Nephron (organoid): Measurements from ENCODE around the gene MCM7.

Experiments used
- H3K27ac Mint-ChIP-seq, 3 experiments: 2 replicates each; pipeline ENCODE4 v1.8.0; 2020; ENCODE audit warnings: mixed read lengths in 3 of 3, mild to moderate bottlenecking in 2 of 3, moderate library complexity in 1 of 3
- H3K27me3 Mint-ChIP-seq: 2 replicates; pipeline ENCODE4 v1.8.0; 2021; ENCODE audit warnings: low read depth, mild to moderate bottlenecking, moderate library complexity, mixed read lengths
- H3K36me3 Mint-ChIP-seq: 2 replicates; pipeline ENCODE4 v1.8.0; 2020; ENCODE audit warnings: low read depth, mixed read lengths
- H3K4me1 Mint-ChIP-seq: 2 replicates; pipeline ENCODE4 v1.8.0; 2020; ENCODE audit warnings: mixed read lengths
- H3K4me3 Mint-ChIP-seq, 3 experiments: 2 replicates each; pipeline ENCODE4 v1.8.0; 2020; ENCODE audit warnings: mild to moderate bottlenecking in 3 of 3, mixed read lengths in 3 of 3, moderate library complexity in 2 of 3
- H3K9me3 Mint-ChIP-seq: 2 replicates; pipeline ENCODE4 v1.8.0; 2020; ENCODE audit warnings: mixed read lengths
- CTCF ChIP-seq, 3 experiments: fragments of 200-600 bp; sonication (generic); IDR thresholded peaks; one replicate each; pipeline ENCODE4 v1.5.0; 2021; ENCODE audit warnings: antibody characterized with exemption in 3 of 3; ENCODE audit not compliant: unreplicated experiment in 3 of 3

MCM7 gene

GRCh38 chr7:100128637-100128963 lies 27.4 kb upstream of the MCM7 start:
- Mint-ChIP-seq H3K27me3 (no peaks in the 10 kb centered on the region), H3K4me1 (peaks cover 17% of the 10 kb centered on the region), H3K9me3 (no peaks in the 10 kb centered on the region), H3K36me3 (peaks cover 6% of the 10 kb centered on the region), H3K27ac (peak overlapping the region; percentile 80 to 92 (median 88)), H3K4me3 (peak overlapping the region; percentile 85 to 97 (median 87))
- TF ChIP-seq CTCF (IDR thresholded peaks at IDR 0.05; ENCODE audit: unreplicated experiment in 3 of 3) = no peak

GRCh38 chr7:100127866-100128636 lies 26.9 kb upstream of the MCM7 start:
- no peak for TF ChIP-seq CTCF (IDR thresholded peaks at IDR 0.05; ENCODE audit: unreplicated experiment in 3 of 3)
- H3K4me3 Mint-ChIP-seq = peak overlapping the region; percentile 85 to 97 (median 87)
- H3K9me3 Mint-ChIP-seq = no peaks in the 10 kb centered on the region
- no peaks in the 10 kb centered on the region for H3K27me3 Mint-ChIP-seq
- H3K36me3 Mint-ChIP-seq = peaks cover 6% of the 10 kb centered on the region
- peaks cover 17% of the 10 kb centered on the region for H3K4me1 Mint-ChIP-seq
- peak overlapping the region; percentile 80 to 92 (median 88) for H3K27ac Mint-ChIP-seq

GRCh38 chr7:100126931-100127865 lies 26.0 kb upstream of the MCM7 start, which contains the start of gene MBLAC1:
MBLAC1 (plus strand) TSS chr7:100126967; CDS start chr7:100127396, 429 bp downstream.
- Mint-ChIP-seq H3K36me3 (peaks cover 10% of the 10 kb centered on the region), H3K9me3 (no peaks in the 10 kb centered on the region), H3K4me3 (peak within 1 kb of the TSS; percentile 97 to 99 (median 97)), H3K27me3 (no peaks in the 10 kb centered on the region), H3K4me1 (peaks cover 12% of the 10 kb centered on the region), H3K27ac (peak within 1 kb of the TSS; percentile 100)
- no peak for TF ChIP-seq CTCF (IDR thresholded peaks at IDR 0.05; ENCODE audit: unreplicated experiment in 3 of 3)

GRCh38 chr7:100126239-100126930 lies 25.2 kb upstream of the MCM7 start:
- Mint-ChIP-seq H3K27me3 (no peaks in the 10 kb centered on the region), H3K36me3 (peaks cover 10% of the 10 kb centered on the region), H3K27ac (peak overlapping the region; percentile 100), H3K9me3 (no peaks in the 10 kb centered on the region), H3K4me3 (peak overlapping the region; percentile 97 to 99 (median 97)), H3K4me1 (peaks cover 12% of the 10 kb centered on the region)
- no peak for TF ChIP-seq CTCF (IDR thresholded peaks at IDR 0.05; ENCODE audit: unreplicated experiment in 3 of 3)

GRCh38 chr7:100124301-100125230 lies 23.4 kb upstream of the MCM7 start:
- Mint-ChIP-seq H3K9me3 (no peaks in the 10 kb centered on the region), H3K4me3 (peak overlapping the region; percentile 97 to 99 (median 97)), H3K4me1 (peaks cover 25% of the 10 kb centered on the region), H3K27me3 (no peaks in the 10 kb centered on the region), H3K36me3 (peaks cover 10% of the 10 kb centered on the region), H3K27ac (peak overlapping the region; percentile 36 to 100 (median 77))
- TF ChIP-seq CTCF (IDR thresholded peaks at IDR 0.05; ENCODE audit: unreplicated experiment in 3 of 3) = no peak
